K562 (cell line): ENCODE measurements around the gene LTK. TPM values are rescaled to one million over a fixed set of nuclear protein-coding genes. Genes with fewer than 3 reads are reported as not detected.

Experiments
- ATAC-seq: fragments of 200-7000 bp; cut with Tn5 transposase; 3 replicates; pipeline ENCODE4 v1.9.1; 2020; ENCODE audit warnings: moderate library complexity
- BruUV-seq: library from RNA; stranded (reverse); fragments of 400-500 nt; replicated peaks from 2 replicates; lab custom pipeline; 2021; lab: Mats Ljungman, UMichigan
- CTCF ChIA-PET: fragments of 300-600 bp; formaldehyde crosslinking; extraction: SDS; loops from one replicate; lab custom pipeline; 2021; ENCODE audit warnings: low intra/inter-chr PET ratio; lab: Yijun Ruan, JAX
- POLR2A ChIA-PET: fragments of 300-600, 350-650 bp; sonication (Branson Sonifier 250); formaldehyde crosslinking; extraction: SDS; loops from one replicate; lab custom pipeline; 2021; ENCODE audit warnings: antibody characterized with exemption, inconsistent platforms; lab: Yijun Ruan, JAX
- DNase-seq, 4 experiments: peaks; one replicate each; pipeline versions ENCODE4 v3.0.0 to v3.0.0-alpha.2; 2011 to 2018; ENCODE audit warnings: low spot score in 3 of 4, mixed read lengths in 3 of 4; ENCODE audit errors: extremely low read depth in 1 of 4
- FAIRE-seq: peaks from 2 replicates; lab custom pipeline; 2011; peaks lifted over from hg19 to GRCh38; lab: Jason Lieb, UNC
- H2AFZ ChIP-seq: 2 replicates; pipeline ENCODE4 v1.6.0; 2011; ENCODE audit warnings: low read depth, low read length, control low read depth, inconsistent platforms
- H3K27ac ChIP-seq: fragments of 200-600 bp; 3 replicates; pipeline ENCODE4 v1.8.0; 2011; ENCODE audit warnings: low read depth, mild to moderate bottlenecking, control low read depth, inconsistent platforms, low read length, moderate library complexity, mixed read lengths; ENCODE audit errors: extremely low read depth
- H3K27me3 ChIP-seq, 2 experiments: fragments of 300-600 bp in 1 of 2; 2 replicates in 1 of 2; 3 replicates in 1 of 2; pipeline versions ENCODE4 v1.6.0 to v1.8.0; 2011; ENCODE audit warnings: inconsistent platforms in 2 of 2, low read length in 2 of 2, mild to moderate bottlenecking in 1 of 2, mixed read lengths in 1 of 2, moderate library complexity in 1 of 2; ENCODE audit not compliant: control insufficient read depth in 2 of 2, insufficient read depth in 2 of 2
- H3K36me3 ChIP-seq: fragments of 300-600 bp; 3 replicates; pipeline ENCODE4 v1.8.0; 2011; ENCODE audit warnings: mild to moderate bottlenecking, low read length, inconsistent platforms; ENCODE audit not compliant: control insufficient read depth, insufficient read depth
- H3K4me1 ChIP-seq, 2 experiments: fragments of 200-600 bp in 1 of 2; replicated peaks in 1 of 2; 2 replicates in 1 of 2; 3 replicates in 1 of 2; pipeline versions ENCODE4 v1.5.1 to v1.8.0; 2011; ENCODE audit warnings: inconsistent platforms in 2 of 2, low read length in 2 of 2, mild to moderate bottlenecking in 1 of 2, mixed read lengths in 1 of 2, moderate library complexity in 1 of 2; ENCODE audit not compliant: control insufficient read depth in 2 of 2, insufficient read depth in 2 of 2
- H3K4me2 ChIP-seq: 2 replicates; pipeline ENCODE4 v1.6.1; 2011; ENCODE audit warnings: low read length, control low read depth, inconsistent platforms, mixed read lengths; ENCODE audit not compliant: insufficient read depth
- H3K4me3 ChIP-seq: fragments of 200-600 bp; sonication (generic), shearing (Covaris generic); 2 replicates; pipeline ENCODE4 v1.5.1; 2016; ENCODE audit warnings: control low read depth, inconsistent platforms
- H3K79me2 ChIP-seq: fragments of 200-600 bp; 3 replicates; pipeline ENCODE4 v1.8.0; 2011; ENCODE audit warnings: low read length, inconsistent platforms; ENCODE audit not compliant: control insufficient read depth, insufficient read depth
- H3K9ac ChIP-seq, 2 experiments: 2 replicates each; pipeline versions ENCODE4 v1.6.0 to v1.6.1; 2011; ENCODE audit warnings: low read depth in 2 of 2, low read length in 2 of 2, control low read depth in 1 of 2, inconsistent platforms in 1 of 2, mild to moderate bottlenecking in 1 of 2, mixed read lengths in 1 of 2; ENCODE audit not compliant: insufficient read depth in 1 of 2
- H3K9me1 ChIP-seq: one replicate; pipeline ENCODE4 v1.6.0; 2011; ENCODE audit warnings: inconsistent platforms, mild to moderate bottlenecking, low read length, moderate library complexity; ENCODE audit not compliant: control insufficient read depth, insufficient read depth
- H3K9me3 ChIP-seq: replicated peaks from 2 replicates; pipeline ENCODE4 v1.5.1; 2011; ENCODE audit warnings: low read depth, low read length, inconsistent platforms; ENCODE audit not compliant: control insufficient read depth, insufficient read depth
- H4K20me1 ChIP-seq: replicated peaks from 2 replicates; pipeline ENCODE4 v1.6.1; 2011; ENCODE audit warnings: low read length, inconsistent platforms, mixed read lengths; ENCODE audit not compliant: control insufficient read depth, insufficient read depth
- CEBPB ChIP-seq: fragments of 450-650 bp; IDR thresholded peaks from 2 replicates; pipeline ENCODE4 v1.6.1; 2016; ENCODE audit warnings: missing genetic modification characterization, missing compliant biosample characterization
- CEBPG ChIP-seq, 3 experiments: fragments of 200-800 bp in 1 of 3; sonication (Bioruptor generic) in 1 of 3; sonication (generic) in 1 of 3; formaldehyde crosslinking in 1 of 3; IDR thresholded peaks in 2 of 3; conservative IDR thresholded peaks in 1 of 3; 2 replicates each; pipeline versions ENCODE4 v1.6.1 to v1.8.0; 2016 to 2022; ENCODE audit warnings: missing compliant biosample characterization in 2 of 3, missing genetic modification characterization in 2 of 3, mild to moderate bottlenecking in 1 of 3, missing genetic modification reagents in 1 of 3
- CHD1 ChIP-seq: fragments of 200-600 bp; sonication (generic); IDR thresholded peaks from one replicate; pipeline ENCODE4 v1.6.1; 2012; ENCODE audit warnings: mild to moderate bottlenecking, moderate library complexity, low read length, inconsistent platforms
- EGR1 ChIP-seq: fragments of 450-650 bp; conservative IDR thresholded peaks from 2 replicates; pipeline ENCODE4 v1.6.1; 2017; ENCODE audit warnings: mild to moderate bottlenecking
- SRSF7 ChIP-seq: fragments of 200-400 bp; formaldehyde crosslinking; optimal IDR thresholded peaks from 2 replicates; pipeline ENCODE3; 2017; ENCODE audit warnings: mild to moderate bottlenecking, low read depth, low read length
- TRIM24 ChIP-seq, 2 experiments: fragments of 450-650 bp; IDR thresholded peaks; 2 replicates each; pipeline ENCODE4 v1.6.1; 2016
- ZNF384 ChIP-seq: IDR thresholded peaks from 2 replicates; pipeline ENCODE4 v1.6.1; 2012; ENCODE audit warnings: low read depth, low read length, improper control_type of control experiment
- WGBS: fragments of 100-300 bp; shearing (Covaris generic); methylation state at CpG from one replicate; pipeline ENCODE4 v1.1.6; 2016; ENCODE audit warnings: low coverage, mixed read lengths; ENCODE audit not compliant: insufficient coverage; ENCODE audit errors: missing lambda C conversion rate; 5-methylcytosine and 5-hydroxymethylcytosine counted together
- in situ Hi-C: fragments of 300-500 bp; cut with MboI; formaldehyde crosslinking; loops from 4 replicates; pipeline ENCODE4 v1.15.0; 2018; ENCODE audit warnings: inconsistent platforms, mixed read lengths
- intact Hi-C: fragments of 100-400 bp; cut with micrococcal nuclease; formaldehyde crosslinking; loops from 2 replicates; pipeline ENCODE4 v1.14.2; 2022
- polyA plus RNA-seq, 8 experiments: library from polyadenylated mRNA; depleted of rRNA in 4 of 8; stranded (reverse) in 5 of 8; unstranded in 3 of 8; fragments of >200 nt; fragmentation: Nextera tagmentation in 2 of 8; fragmentation: Illumina TruSeq in 1 of 8; extraction: Ambion mirVana in 2 of 8; extraction: Trizol in 1 of 8; gene quantifications; 2 replicates each; pipeline versions ENCODE4 v1.2.1 to v1.2.3, GENCODE V29; 2011 to 2014; ENCODE audit warnings: inconsistent platforms in 1 of 8, missing spikeins in 1 of 8
- total RNA-seq, 7 experiments: library from RNA; depleted of rRNA in 6 of 7; stranded (reverse); fragments of >200 nt in 6 of 7; fragmentation: Illumina TruSeq in 2 of 7; extraction: Trizol in 2 of 7; gene quantifications; 2 replicates each; pipeline versions ENCODE4 v1.2.1 to v1.2.3, GENCODE V29; 2011 to 2021; ENCODE audit warnings: low replicate concordance in 1 of 7
- TF ChIP-seq, protein P1 (sequence below), 2 experiments: fragments of 450-650 bp in 1 of 2; sonication (generic) in 1 of 2; formaldehyde crosslinking in 1 of 2; IDR thresholded peaks in 1 of 2; conservative IDR thresholded peaks in 1 of 2; 2 replicates each; pipeline versions ENCODE4 v1.6.1 to v1.8.1; 2016 to 2023; ENCODE audit warnings: mild to moderate bottlenecking in 2 of 2, moderate library complexity in 2 of 2, inconsistent platforms in 1 of 2, missing genetic modification reagents in 1 of 2

LTK gene
- total and polyA plus RNA-seq, 9 of the 15 experiments (the other 6 are each of a cell fraction or from before 2014, with no cell fraction given) = 0.25 to 4.4 (median 1.8) TPM

DNA sequence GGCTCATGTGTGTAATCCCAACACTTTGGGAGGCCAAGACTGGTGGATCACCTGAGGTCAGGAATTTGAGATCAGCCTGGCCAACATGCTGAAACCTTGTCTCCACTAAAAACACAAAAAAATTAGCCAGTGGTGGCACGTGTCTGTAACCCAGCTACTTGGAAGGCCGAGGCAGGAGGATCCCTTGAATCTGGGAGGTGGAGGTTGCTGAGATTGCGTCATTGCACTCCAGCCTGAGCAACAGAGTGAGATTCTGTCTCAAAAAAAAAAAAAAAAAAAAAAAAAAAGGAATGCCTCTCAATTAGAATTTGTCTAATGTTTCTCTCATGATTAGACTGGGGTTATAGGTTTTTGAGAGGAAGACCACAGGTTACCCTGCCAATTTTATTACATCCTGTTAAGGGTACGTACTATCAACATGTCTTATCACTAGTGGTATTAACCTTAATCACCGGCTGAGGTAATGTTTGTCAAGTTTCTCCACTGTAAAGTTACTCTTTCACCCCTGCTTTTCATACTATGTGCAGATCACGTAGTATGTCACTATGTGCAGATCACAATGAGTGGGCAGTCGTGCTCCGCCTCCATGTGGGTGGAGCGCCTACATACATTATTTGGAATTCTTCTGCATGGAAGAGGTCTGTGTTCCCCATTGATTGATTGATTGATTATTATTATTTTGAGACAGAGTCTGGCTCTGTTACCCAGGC lies 36.6 kb upstream of the LTK start:
- ATAC-seq (no peak), FAIRE-seq (no peak), DNase-seq (no peak)
- no peaks in the 10 kb centered on the region for H3K9me3 ChIP-seq
- no peak overlapping the region for H3K27ac ChIP-seq
- BruUV-seq = no TSS peak
- H3K79me2 ChIP-seq = no peaks in the 10 kb centered on the region
- H3K27me3 ChIP-seq = no peaks in the 10 kb centered on the region
- no peak overlapping the region for H3K9ac ChIP-seq
- no peak overlapping the region for H3K4me3 ChIP-seq
- H3K4me1 ChIP-seq = peaks cover 3 to 6% of the 10 kb centered on the region in 2 experiments; a peak in 3 of 5 replicates
- no peaks in the 10 kb centered on the region for H3K36me3 ChIP-seq
- no peak overlapping the region for H3K4me2 ChIP-seq
- no peak overlapping the region for H2AFZ ChIP-seq
- intact Hi-C loops (no loop called here), in situ Hi-C loops (no loop called here)
- no peaks in the 10 kb centered on the region for H3K9me1 ChIP-seq
- 56% methylated on average over 9 of the region's 9 CpGs for WGBS
- ChIA-PET POLR2A (interaction anchor here (1.5 kb wide), 1 partner anchor 11 kb away, joined by 3 read pairs; no protein-coding TSS in a partner anchor), CTCF (no interaction called here)
- TF ChIP-seq CEBPG (CRISPR knock-in tag; IDR thresholded peaks at IDR 0.05) (peak; percentile 67), CEBPG (tag; conservative IDR thresholded peaks at IDR 0.05 in 1 of 2, IDR thresholded peaks at IDR 0.05 in 1 of 2) (peak; percentile 32 to 64; a peak in 2 of 4 replicates), TRIM24 (IDR thresholded peaks at IDR 0.05) (no peak), SRSF7 (no peak), ZNF384 (0 out of 2 replicates have a peak, but pooled peaks have one; percentile 31), EGR1 (0 out of 2 replicates have a peak, but pooled peaks have one; percentile 17), CHD1 (no peak), CEBPB (tag) (peak; percentile 77)
- TF ChIP-seq, protein P1, sequence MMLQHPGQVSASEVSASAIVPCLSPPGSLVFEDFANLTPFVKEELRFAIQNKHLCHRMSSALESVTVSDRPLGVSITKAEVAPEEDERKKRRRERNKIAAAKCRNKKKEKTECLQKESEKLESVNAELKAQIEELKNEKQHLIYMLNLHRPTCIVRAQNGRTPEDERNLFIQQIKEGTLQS (IDR thresholded peaks at IDR 0.05) = peak; percentile 62
- TF ChIP-seq, protein P1 (CRISPR knock-in tag; conservative IDR thresholded peaks at IDR 0.05) = no peak
- no peaks in the 10 kb centered on the region for H4K20me1 ChIP-seq
